ENCODE results near the gene PDE4D.
"Not testable (repeated sequence)": the region's sequence is repeated elsewhere in the genome, so short reads cannot be mapped to it uniquely, and the experiment has no call there.

The PDE4D gene

GRCh38 chr5:59768152-59769040, 125.1 kb downstream of the PDE4D start:
- peak; percentile 76 for DNase-seq (ENCODE audit: low spot score)

- no peak for DNase-seq (ENCODE audit: low spot score)
Measured at GRCh38 chr5:59767681-59768151, 125.8 kb downstream of the PDE4D start.

- DNase-seq (ENCODE audit: low spot score): no peak
Measured at GRCh38 chr5:59767211-59767605, 126.3 kb downstream of the PDE4D start.

- no peak for DNase-seq (ENCODE audit: low spot score)
Measured at GRCh38 chr5:59766427-59767210, 126.9 kb downstream of the PDE4D start.

GRCh38 chr5:59765446-59765845, 128.1 kb downstream of the PDE4D start:
- no peak for DNase-seq (ENCODE audit: low spot score)

- no peak for DNase-seq (ENCODE audit: low spot score)
Measured at GRCh38 chr5:59764361-59764760, 129.2 kb downstream of the PDE4D start.

GRCh38 chr5:59763541-59763940, 130.0 kb downstream of the PDE4D start:
- no peak for DNase-seq (ENCODE audit: low spot score)

GRCh38 chr5:59762232-59762631, 131.3 kb downstream of the PDE4D start:
- not testable (repeated sequence) for DNase-seq (ENCODE audit: low spot score)

- DNase-seq (ENCODE audit: low spot score): peak; percentile 74
Measured at GRCh38 chr5:59760785-59761348, 132.7 kb downstream of the PDE4D start.

- no peak for DNase-seq (ENCODE audit: low spot score)
Measured at GRCh38 chr5:59759600-59760351, 133.8 kb downstream of the PDE4D start.

GRCh38 chr5:59758566-59758965, 135.0 kb downstream of the PDE4D start:
- no peak for DNase-seq (ENCODE audit: low spot score)

GRCh38 chr5:59757442-59757841, 136.1 kb downstream of the PDE4D start:
- no peak for DNase-seq (ENCODE audit: low spot score)

GRCh38 chr5:59756373-59757035, 137.0 kb downstream of the PDE4D start:
- DNase-seq (ENCODE audit: low spot score): no peak

GRCh38 chr5:59755476-59755875, 138.1 kb downstream of the PDE4D start:
- no peak for DNase-seq (ENCODE audit: low spot score)

- no peak for DNase-seq (ENCODE audit: low spot score)
Measured at GRCh38 chr5:59753599-59753998, 139.9 kb downstream of the PDE4D start.

GRCh38 chr5:59749782-59750520, 143.6 kb downstream of the PDE4D start:
- DNase-seq (ENCODE audit: low spot score): no peak

- DNase-seq (ENCODE audit: low spot score): not testable (repeated sequence)
Measured at GRCh38 chr5:59748036-59748663, 145.4 kb downstream of the PDE4D start.

GRCh38 chr5:59746241-59746765, 147.2 kb downstream of the PDE4D start:
- DNase-seq (ENCODE audit: low spot score): no peak

- DNase-seq (ENCODE audit: low spot score): no peak
Measured at GRCh38 chr5:59745415-59745863, 148.1 kb downstream of the PDE4D start.

GRCh38 chr5:59744531-59744992, 149.0 kb downstream of the PDE4D start:
- peak; percentile 93 for DNase-seq (ENCODE audit: low spot score)

All from kidney capillary endothelial cell (primary cell).